DMS 273 (cell line): Measurements from ENCODE around the gene DPPA3.
"Not testable (repeated sequence)": the region's sequence is repeated elsewhere in the genome, so short reads cannot be mapped to it uniquely, and the experiment has no call there.

ENCODE experiments used
- DNase-seq: peaks from one replicate; lab custom pipeline; 2025; ENCODE audit not compliant: unreplicated experiment; lab: John Stamatoyannopoulos, UW

DPPA3 gene

GRCh38 chr12:7729746-7730145, 18.5 kb downstream of the DPPA3 start:
- no peak for DNase-seq

- DNase-seq: not testable (repeated sequence)
These were observed 19.8 kb downstream of the DPPA3 start for GRCh38 chr12:7730984-7731383.

DNA sequence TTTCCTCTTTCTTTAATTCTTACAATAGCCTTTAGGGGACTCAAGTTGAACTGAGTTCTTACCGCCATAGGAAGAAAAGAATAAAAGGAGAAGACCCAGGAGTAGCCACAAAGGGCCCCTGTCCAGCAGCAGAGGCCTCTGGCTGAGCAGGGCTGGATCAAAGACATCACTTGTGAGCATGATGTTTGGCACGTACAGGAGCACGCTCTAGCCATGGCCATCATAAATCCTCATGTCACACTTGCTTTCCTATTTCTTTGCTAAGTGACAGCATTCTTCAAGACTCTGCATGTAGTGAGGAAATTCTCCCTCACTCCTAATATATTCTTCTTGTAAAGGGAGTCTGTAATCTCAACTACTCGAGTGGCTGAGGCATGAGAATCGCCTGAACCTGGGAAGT, 20.3 kb downstream of the DPPA3 start:
- DNase-seq: no peak

GRCh38 chr12:7732993-7733392, 21.8 kb downstream of the DPPA3 start:
- DNase-seq: no peak

DNA sequence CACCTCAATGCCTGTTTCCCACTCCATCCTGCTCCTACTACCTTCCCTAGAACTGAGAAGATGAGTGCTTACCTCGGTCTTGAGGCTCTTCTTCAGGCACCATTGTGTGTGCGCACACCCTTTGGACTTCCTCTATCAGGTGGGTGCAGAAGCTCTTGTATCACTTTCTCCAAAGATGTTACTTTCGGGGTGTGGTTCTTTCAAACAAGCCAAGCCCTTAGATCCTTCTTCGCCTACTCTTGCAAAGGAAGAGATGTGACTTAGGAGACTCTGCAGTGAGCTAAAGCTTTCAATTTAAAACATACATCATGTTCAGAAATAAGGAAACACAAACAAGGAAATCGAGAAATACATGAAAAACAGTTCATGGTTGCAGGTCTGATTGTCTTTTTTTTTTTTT, 36.0 kb downstream of the DPPA3 start, which contains the start of gene CLEC4C:
CLEC4C (minus strand) TSS at position 130 of the 400 bp plus-strand sequence; CDS start at position 103, 27 bp downstream.
- DNase-seq: no peak

GRCh38 chr12:7748852-7749251, 37.6 kb downstream of the DPPA3 start:
- DNase-seq: no peak

DNA sequence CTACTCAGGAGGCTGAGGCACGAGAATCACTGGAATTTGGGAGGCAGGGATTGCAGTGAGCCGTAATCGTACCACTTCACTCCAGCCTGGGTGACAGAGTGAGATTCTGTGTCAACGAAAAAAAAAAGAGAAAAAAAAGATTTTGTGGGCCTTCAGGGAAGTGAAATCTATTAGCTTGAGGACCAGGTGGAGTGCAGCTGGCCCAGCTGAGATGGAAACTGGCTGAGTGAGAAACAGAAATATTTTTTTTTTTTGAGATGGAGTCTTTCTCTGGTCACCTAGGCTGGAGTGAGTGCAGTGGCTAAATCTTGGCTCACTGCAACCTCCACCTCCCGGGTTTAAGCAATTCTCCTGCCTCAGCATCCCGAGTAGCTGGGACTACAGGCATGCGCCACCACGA, 38.2 kb downstream of the DPPA3 start:
- DNase-seq: no peak

DNA sequence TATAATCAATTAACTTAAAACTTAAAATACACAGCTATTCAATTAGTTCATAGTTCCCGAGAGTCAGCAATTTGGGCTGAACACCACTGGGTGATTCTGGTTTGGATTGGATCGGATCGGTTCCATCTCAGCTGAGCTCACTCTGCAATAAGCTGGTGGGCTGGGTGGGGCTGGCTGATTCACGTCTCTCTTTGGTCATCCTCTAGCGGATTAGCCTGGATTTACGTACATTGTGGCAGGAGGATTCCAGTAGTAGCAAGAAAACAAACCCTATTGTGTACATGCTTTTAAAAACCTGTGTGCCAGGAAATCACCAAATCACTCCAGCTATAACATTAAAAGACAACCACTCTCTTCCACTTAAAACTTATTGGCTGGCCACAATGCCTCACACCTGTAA, 39.1 kb downstream of the DPPA3 start:
- DNase-seq: no peak

- DNase-seq: no peak
These were observed 40.2 kb downstream of the DPPA3 start for GRCh38 chr12:7751394-7751793.

DNA sequence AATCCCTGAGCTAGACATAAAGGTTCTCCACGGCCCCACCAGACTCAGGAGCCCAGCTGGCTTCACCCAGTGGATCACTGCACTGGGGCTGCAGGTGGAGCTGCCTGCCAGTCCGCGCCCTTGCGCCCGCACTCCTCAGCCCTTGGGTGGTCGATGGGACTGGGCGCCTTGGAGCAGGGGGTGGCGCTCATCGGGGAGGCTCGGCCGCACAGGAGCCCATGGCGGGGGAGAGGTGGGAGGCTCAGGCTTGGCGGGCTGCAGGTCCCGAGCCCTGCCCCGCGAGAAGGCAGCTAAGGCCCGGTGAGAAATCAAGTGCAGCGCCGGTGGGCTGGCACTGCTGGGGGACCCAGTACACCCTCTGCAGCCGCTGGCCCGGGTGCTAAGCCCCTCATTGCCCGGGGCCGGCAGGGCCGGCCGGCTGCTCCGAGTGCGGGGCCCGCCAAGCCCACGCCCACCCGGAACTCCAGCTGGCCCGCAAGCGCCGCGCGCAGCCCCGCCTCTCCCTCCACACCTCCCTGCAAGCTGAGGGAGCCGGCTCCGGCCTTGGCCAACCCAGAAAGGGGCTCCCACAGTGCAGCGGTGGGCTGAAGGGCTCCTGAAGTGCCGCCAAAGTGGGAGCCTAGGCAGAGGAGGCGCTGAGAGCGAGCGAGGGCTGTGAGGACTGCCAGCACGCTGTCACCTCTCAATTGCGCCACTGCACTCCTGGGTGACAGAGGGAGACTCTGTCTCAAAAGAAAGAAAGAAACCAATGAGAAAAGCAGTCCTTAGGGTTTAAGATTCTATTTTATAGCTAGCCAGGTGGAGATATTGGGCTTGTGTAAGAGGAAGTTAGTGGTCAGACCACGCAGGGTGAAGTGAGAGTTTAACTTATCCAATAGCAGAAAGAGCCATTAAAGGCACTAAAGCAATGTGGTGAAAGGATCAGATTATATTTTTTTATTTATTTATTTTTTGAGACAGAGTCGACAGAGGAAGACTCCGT, 41.0 kb downstream of the DPPA3 start:
- not testable (repeated sequence) for DNase-seq

DNA sequence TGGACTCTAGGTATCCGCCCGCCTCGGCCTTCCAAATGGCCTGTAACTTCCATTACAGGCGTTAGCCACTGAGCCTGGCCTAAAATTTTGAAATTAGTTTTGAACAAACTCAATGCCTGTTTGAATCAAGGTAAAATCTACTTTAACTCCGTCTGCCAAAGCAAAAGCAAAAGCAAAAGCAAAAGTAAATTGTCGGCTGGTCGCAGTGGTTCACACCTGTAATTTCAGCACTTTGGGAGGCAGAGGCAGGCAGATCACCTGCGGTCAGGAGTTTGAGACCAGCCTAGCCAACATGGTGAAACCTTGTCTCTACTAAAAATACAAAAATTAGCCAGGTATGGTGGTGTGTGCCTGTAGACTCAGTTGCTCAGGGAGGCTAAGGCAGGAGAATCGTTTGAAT, 44.4 kb downstream of the DPPA3 start:
- not testable (repeated sequence) for DNase-seq

DNA sequence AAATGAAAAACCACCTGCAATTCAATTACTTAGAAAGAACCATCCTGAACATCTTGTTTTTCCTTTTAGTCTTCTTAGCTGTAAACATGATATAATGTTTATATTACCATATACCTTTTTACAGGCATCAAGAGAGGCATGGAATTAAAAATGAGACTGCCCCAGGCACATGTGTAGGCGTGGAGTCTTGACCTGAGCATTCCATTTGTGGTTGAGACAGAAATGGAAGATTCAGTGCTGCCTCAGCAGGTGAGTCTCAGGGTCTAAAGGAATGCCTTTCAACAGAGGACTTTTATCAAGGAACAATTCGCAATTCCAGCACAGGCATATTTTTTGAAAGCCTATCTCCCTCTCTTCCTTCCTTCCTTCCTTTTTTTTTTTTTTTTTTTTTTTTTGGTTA, 45.8 kb downstream of the DPPA3 start:
- DNase-seq: no peak

DNA sequence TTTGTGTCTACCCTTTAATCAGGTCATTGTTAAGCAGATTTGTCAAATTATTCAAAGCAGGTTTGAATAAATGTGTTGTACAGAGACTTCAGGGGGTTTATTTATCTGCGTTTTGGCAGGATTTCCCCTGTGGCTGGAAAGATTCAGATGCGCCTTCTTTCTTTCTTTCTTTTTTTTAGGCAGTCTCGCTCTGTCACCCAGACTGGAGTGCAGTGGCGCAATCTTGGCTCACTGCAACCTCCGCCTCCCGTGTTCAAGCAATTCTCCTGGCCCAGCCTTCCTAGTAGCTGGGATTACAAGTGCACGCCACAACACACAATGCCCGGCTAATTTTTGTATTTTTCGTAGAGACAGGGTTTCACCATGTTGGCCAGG, 47.5 kb downstream of the DPPA3 start:
- no peak for DNase-seq
